Activated CD8-positive, alpha-beta memory T cell treated with anti-CD3 and anti-CD28 coated beads, Interleukin-2, amount 10 ng/mL, durations not matched to agents 7 days and 5 days (primary cell): Measurements from ENCODE around the gene TMPRSS6. TPM values are rescaled to one million over a fixed set of nuclear protein-coding genes. Genes with fewer than 3 reads are reported as not detected.

ENCODE experiments used
- ATAC-seq: fragments of 150-1000 bp; cut with Tn5 transposase; one replicate; pipeline ENCODE4 v1.10.0; 2021; ENCODE audit warnings: moderate library complexity
- CTCF ChIA-PET: fragments of 350-600 bp; sonication (Branson Sonifier 250); formaldehyde crosslinking; loops from one replicate; lab custom pipeline; 2021; ENCODE audit warnings: antibody characterized with exemption; lab: Charles Lee
- DNase-seq: peaks from one replicate; pipeline ENCODE4 v3.0.0-alpha.2; 2020
- H3K27ac Mint-ChIP-seq: one replicate; pipeline ENCODE4 v1.8.0; 2021; ENCODE audit warnings: mild to moderate bottlenecking, mixed read lengths
- H3K27me3 Mint-ChIP-seq: one replicate; pipeline ENCODE4 v1.8.0; 2021; ENCODE audit warnings: mixed read lengths
- H3K36me3 Mint-ChIP-seq: one replicate; pipeline ENCODE4 v1.8.0; 2021; ENCODE audit warnings: mild to moderate bottlenecking, mixed read lengths
- H3K4me1 Mint-ChIP-seq: one replicate; pipeline ENCODE4 v1.8.0; 2021; ENCODE audit warnings: mixed read lengths
- H3K4me3 Mint-ChIP-seq: one replicate; pipeline ENCODE4 v1.8.0; 2021; ENCODE audit warnings: mild to moderate bottlenecking, moderate library complexity, mixed read lengths
- H3K9me3 Mint-ChIP-seq: one replicate; pipeline ENCODE4 v1.8.0; 2022; ENCODE audit warnings: low read depth, mixed read lengths
- total RNA-seq, 2 experiments: library from RNA; stranded (reverse); gene quantifications; one replicate each; pipeline ENCODE4 v1.2.3, GENCODE V29; 2021

The TMPRSS6 gene
- total RNA-seq, 2 experiments from 2014 or later: 1.3 to 3.3 TPM

GRCh38 chr22:37088750-37089408 lies 20.6 kb downstream of the TMPRSS6 start:
- no peak for DNase-seq
- no peaks in the 10 kb centered on the region for H3K9me3 Mint-ChIP-seq
- no peaks in the 10 kb centered on the region for H3K36me3 Mint-ChIP-seq
- CTCF ChIA-PET: interaction anchor here (0.6 to 1.7 kb wide), 3 partner anchors 9 to 30 kb away, joined by 3 to 8 read pairs (median 3); no protein-coding TSS in a partner anchor
- H3K27ac Mint-ChIP-seq: no peak overlapping the region
- no peak overlapping the region for H3K4me3 Mint-ChIP-seq
- ATAC-seq: no peak
- H3K27me3 Mint-ChIP-seq: no peaks in the 10 kb centered on the region
- peaks cover 21% of the 10 kb centered on the region for H3K4me1 Mint-ChIP-seq

- H3K27ac Mint-ChIP-seq: no peak overlapping the region
- peak overlapping the region; percentile 21 for H3K4me3 Mint-ChIP-seq
- no peaks in the 10 kb centered on the region for H3K36me3 Mint-ChIP-seq
- no peak for ATAC-seq
- H3K27me3 Mint-ChIP-seq: no peaks in the 10 kb centered on the region
- no peaks in the 10 kb centered on the region for H3K9me3 Mint-ChIP-seq
- no peak for DNase-seq
- H3K4me1 Mint-ChIP-seq: peaks cover 28% of the 10 kb centered on the region
- CTCF ChIA-PET: interaction anchor here (0.6 to 1.1 kb wide), 2 partner anchors 10 to 31 kb away, joined by 3 read pairs; no protein-coding TSS in a partner anchor
Observed at GRCh38 chr22:37088108-37088605, 21.4 kb downstream of the TMPRSS6 start.

GRCh38 chr22:37086184-37086583 lies 23.3 kb downstream of the TMPRSS6 start:
- H3K27ac Mint-ChIP-seq: no peak overlapping the region
- peaks cover 45% of the 10 kb centered on the region for H3K4me1 Mint-ChIP-seq
- H3K27me3 Mint-ChIP-seq: no peaks in the 10 kb centered on the region
- no peak overlapping the region for H3K4me3 Mint-ChIP-seq
- DNase-seq (no peak), ATAC-seq (no peak)
- CTCF ChIA-PET: no interaction called here
- peaks cover 1% of the 10 kb centered on the region for H3K36me3 Mint-ChIP-seq
- H3K9me3 Mint-ChIP-seq: no peaks in the 10 kb centered on the region

- Mint-ChIP-seq H3K4me1 (peaks cover 57% of the 10 kb centered on the region), H3K27ac (peak overlapping the region; percentile 44), H3K36me3 (peaks cover 1% of the 10 kb centered on the region), H3K27me3 (no peaks in the 10 kb centered on the region), H3K9me3 (no peaks in the 10 kb centered on the region), H3K4me3 (no peak overlapping the region)
- ATAC-seq: no peak
- DNase-seq: no peak
- CTCF ChIA-PET: no interaction called here
Observed at GRCh38 chr22:37084385-37084784, 25.1 kb downstream of the TMPRSS6 start.

- H3K27me3 Mint-ChIP-seq: no peaks in the 10 kb centered on the region
- H3K36me3 Mint-ChIP-seq: peaks cover 1% of the 10 kb centered on the region
- CTCF ChIA-PET: no interaction called here
- H3K9me3 Mint-ChIP-seq: no peaks in the 10 kb centered on the region
- ATAC-seq (no peak), DNase-seq (no peak)
- peaks cover 62% of the 10 kb centered on the region for H3K4me1 Mint-ChIP-seq
- H3K4me3 Mint-ChIP-seq: no peak overlapping the region
- H3K27ac Mint-ChIP-seq: peak overlapping the region; percentile 44
Observed at GRCh38 chr22:37083914-37084313, 25.6 kb downstream of the TMPRSS6 start.

GRCh38 chr22:37082251-37082873 lies 27.2 kb downstream of the TMPRSS6 start:
- Mint-ChIP-seq H3K4me3 (no peak overlapping the region), H3K27me3 (no peaks in the 10 kb centered on the region), H3K27ac (peak overlapping the region; percentile 99), H3K36me3 (peaks cover 1% of the 10 kb centered on the region), H3K9me3 (no peaks in the 10 kb centered on the region), H3K4me1 (peaks cover 69% of the 10 kb centered on the region)
- ATAC-seq (no peak), DNase-seq (no peak)
- CTCF ChIA-PET: interaction anchor here (2.4 to 5.2 kb wide), 3 partner anchors 41 to 116 kb away, joined by 7 to 91 read pairs (median 53); partner anchors contain the start of gene IL2RB

GRCh38 chr22:37080838-37081237 lies 28.7 kb downstream of the TMPRSS6 start:
- H3K4me1 Mint-ChIP-seq: peaks cover 76% of the 10 kb centered on the region
- H3K27me3 Mint-ChIP-seq: no peaks in the 10 kb centered on the region
- ATAC-seq: no peak
- CTCF ChIA-PET: interaction anchor here (1.1 to 5.2 kb wide), 5 partner anchors 35 to 118 kb away, joined by 3 to 91 read pairs (median 7); partner anchors contain the start of gene IL2RB
- no peak for DNase-seq
- peaks cover 1% of the 10 kb centered on the region for H3K36me3 Mint-ChIP-seq
- no peak overlapping the region for H3K4me3 Mint-ChIP-seq
- peak overlapping the region; percentile 99 for H3K27ac Mint-ChIP-seq
- H3K9me3 Mint-ChIP-seq: no peaks in the 10 kb centered on the region

- CTCF ChIA-PET: interaction anchor here (0.8 to 5.2 kb wide), 15 partner anchors 10 to 164 kb away, joined by 3 to 91 read pairs (median 5); partner anchors contain the start of genes IL2RB and RAC2
- Mint-ChIP-seq H3K27ac (peak overlapping the region; percentile 99), H3K36me3 (peaks cover 1% of the 10 kb centered on the region), H3K4me3 (peak overlapping the region; percentile 55), H3K4me1 (peaks cover 79% of the 10 kb centered on the region), H3K9me3 (no peaks in the 10 kb centered on the region), H3K27me3 (no peaks in the 10 kb centered on the region)
- ATAC-seq (no peak), DNase-seq (no peak)
Observed at GRCh38 chr22:37080438-37080837, 29.1 kb downstream of the TMPRSS6 start.

GRCh38 chr22:37079668-37080171 lies 29.8 kb downstream of the TMPRSS6 start:
- Mint-ChIP-seq H3K4me1 (peaks cover 82% of the 10 kb centered on the region), H3K9me3 (no peaks in the 10 kb centered on the region), H3K4me3 (peak overlapping the region; percentile 55), H3K36me3 (peaks cover 1% of the 10 kb centered on the region), H3K27me3 (no peaks in the 10 kb centered on the region), H3K27ac (peak overlapping the region; percentile 99)
- ATAC-seq (peak; percentile 84), DNase-seq (peak; percentile 98)
- CTCF ChIA-PET: interaction anchor here (0.7 to 5.2 kb wide), 25 partner anchors 9 to 223 kb away, joined by 3 to 91 read pairs (median 5); partner anchors contain the start of genes IL2RB, KCTD17 and RAC2

- H3K27me3 Mint-ChIP-seq: no peaks in the 10 kb centered on the region
- peak; percentile 6 for ATAC-seq
Observed at GRCh38 chr22:37079158-37079557, 30.4 kb downstream of the TMPRSS6 start.

GRCh38 chr22:37077802-37078448 lies 31.6 kb downstream of the TMPRSS6 start:
- peak; percentile 90 for DNase-seq
- no peaks in the 10 kb centered on the region for H3K9me3 Mint-ChIP-seq
- H3K27ac Mint-ChIP-seq: peak overlapping the region; percentile 99
- peak overlapping the region; percentile 32 for H3K4me3 Mint-ChIP-seq
- peak; percentile 16 for ATAC-seq
- CTCF ChIA-PET: interaction anchor here (0.5 to 5.2 kb wide), 18 partner anchors 10 to 489 kb away, joined by 3 to 91 read pairs (median 4); partner anchors contain the start of genes IL2RB and RAC2
- peaks cover 69% of the 10 kb centered on the region for H3K4me1 Mint-ChIP-seq
- no peaks in the 10 kb centered on the region for H3K27me3 Mint-ChIP-seq
- H3K36me3 Mint-ChIP-seq: peaks cover 1% of the 10 kb centered on the region

More at GRCh38 chr22:37079158-37079557, 30.4 kb downstream of the TMPRSS6 start:
- no peaks in the 10 kb centered on the region for H3K9me3 Mint-ChIP-seq
- peaks cover 79% of the 10 kb centered on the region for H3K4me1 Mint-ChIP-seq
- peak; percentile 57 for DNase-seq
- peaks cover 1% of the 10 kb centered on the region for H3K36me3 Mint-ChIP-seq
- H3K27ac Mint-ChIP-seq: peak overlapping the region; percentile 99
- CTCF ChIA-PET: interaction anchor here (0.7 to 5.2 kb wide), 22 partner anchors 9 to 223 kb away, joined by 3 to 91 read pairs (median 5); partner anchors contain the start of genes IL2RB, KCTD17 and RAC2
- H3K4me3 Mint-ChIP-seq: peak overlapping the region; percentile 55

- H3K4me1 Mint-ChIP-seq: peaks cover 50% of the 10 kb centered on the region
- H3K9me3 Mint-ChIP-seq: no peaks in the 10 kb centered on the region
- no peaks in the 10 kb centered on the region for H3K27me3 Mint-ChIP-seq
- H3K4me3 Mint-ChIP-seq: no peak overlapping the region
- H3K36me3 Mint-ChIP-seq: no peaks in the 10 kb centered on the region
- CTCF ChIA-PET: interaction anchor here (0.8 to 3.3 kb wide), 13 partner anchors 8 to 185 kb away, joined by 3 to 26 read pairs (median 5); no protein-coding TSS in a partner anchor
- H3K27ac Mint-ChIP-seq: peak overlapping the region; percentile 27
- ATAC-seq: no peak
- DNase-seq: no peak
Observed at GRCh38 chr22:37075822-37076433, 33.6 kb downstream of the TMPRSS6 start.
